SK-N-SH (cell line): ENCODE data around the gene ACVR1B.

Source experiments
- CTCF ChIP-seq: fragments of 200-600 bp; sonication (generic); IDR thresholded peaks from 2 replicates; pipeline ENCODE4 v1.6.1; 2017; ENCODE audit warnings: antibody characterized with exemption, mild to moderate bottlenecking, moderate library complexity
- TAF1 ChIP-seq: IDR thresholded peaks from 2 replicates; pipeline ENCODE4 v1.6.1; 2012; ENCODE audit warnings: low read depth, mild to moderate bottlenecking, low read length, moderate library complexity, borderline replicate concordance
- TEAD4 ChIP-seq: IDR thresholded peaks from 2 replicates; pipeline ENCODE4 v1.4.0; 2012; ENCODE audit warnings: mild to moderate bottlenecking, borderline replicate concordance; ENCODE audit not compliant: insufficient read depth
- TF ChIP-seq, protein P1 (sequence below): IDR thresholded peaks from 2 replicates; pipeline ENCODE4 v1.4.0; 2012; ENCODE audit warnings: low read depth

- no peak for TF ChIP-seq TAF1
- no peak for TF ChIP-seq TEAD4
- TF ChIP-seq, protein P1, sequence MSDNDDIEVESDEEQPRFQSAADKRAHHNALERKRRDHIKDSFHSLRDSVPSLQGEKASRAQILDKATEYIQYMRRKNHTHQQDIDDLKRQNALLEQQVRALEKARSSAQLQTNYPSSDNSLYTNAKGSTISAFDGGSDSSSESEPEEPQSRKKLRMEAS: no peak
- no peak for TF ChIP-seq CTCF
Measured at GRCh38 chr12:51953089-51953488, 1.6 kb downstream of the ACVR1B start.
